Mesothelial cell of epicardium (in vitro differentiated cells): ENCODE measurements around the gene NR6A1. TPM values are rescaled to one million over a fixed set of nuclear protein-coding genes. Genes with fewer than 3 reads are reported as not detected.
A peak's percentile ranks its signal among the peaks of the same experiment; 100 is the strongest.

ENCODE experiments used
- DNase-seq, 2 experiments: peaks; one replicate each; pipeline ENCODE4 v3.0.0; 2021; ENCODE audit warnings: low spot score in 2 of 2; ENCODE audit not compliant: unreplicated experiment in 2 of 2
- H3K27ac Mint-ChIP-seq: 2 replicates; pipeline ENCODE4 v1.8.0; 2021; ENCODE audit warnings: mixed read lengths
- H3K27me3 Mint-ChIP-seq: 2 replicates; pipeline ENCODE4 v1.8.0; 2021; ENCODE audit warnings: low read depth, mixed read lengths
- H3K36me3 Mint-ChIP-seq: 2 replicates; pipeline ENCODE4 v1.8.0; 2021; ENCODE audit warnings: mixed read lengths
- H3K4me1 Mint-ChIP-seq: 2 replicates; pipeline ENCODE4 v1.8.0; 2021; ENCODE audit warnings: mixed read lengths
- H3K4me3 Mint-ChIP-seq: 2 replicates; pipeline ENCODE4 v1.8.0; 2021; ENCODE audit warnings: mild to moderate bottlenecking, moderate library complexity, mixed read lengths
- H3K9me3 Mint-ChIP-seq: 2 replicates; pipeline ENCODE4 v1.8.0; 2021; ENCODE audit warnings: mixed read lengths
- total RNA-seq: library from RNA; stranded (reverse); gene quantifications from 3 replicates; pipeline ENCODE4 v1.2.1, GENCODE V29; 2021
- TF ChIP-seq, protein P1 (sequence below): fragments of 200-600 bp; sonication (generic); IDR thresholded peaks from one replicate; pipeline ENCODE4 v1.5.0; 2021; ENCODE audit warnings: antibody characterized with exemption; ENCODE audit not compliant: unreplicated experiment

The NR6A1 gene
- total RNA-seq, 1 donor from 2014 or later: 5.9 TPM

DNA sequence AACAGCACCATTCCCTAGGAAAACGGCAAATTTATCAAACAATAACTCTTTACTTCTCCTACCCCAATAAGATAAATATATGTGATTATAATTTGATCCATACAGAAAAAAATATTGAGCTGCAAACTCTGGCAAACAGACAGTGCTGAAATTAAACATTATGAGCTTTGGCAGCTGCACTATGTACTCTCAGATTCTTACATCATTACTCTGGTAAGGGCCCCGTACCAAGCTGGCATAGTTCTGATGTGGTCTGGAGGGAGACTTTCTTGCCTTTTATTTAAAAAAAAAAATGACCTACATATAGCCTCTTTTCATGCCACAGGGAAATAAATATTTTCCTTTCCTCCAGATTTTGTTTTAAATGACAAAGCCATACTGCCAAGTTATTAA lies 95.0 kb downstream of the NR6A1 start:
- no peak for DNase-seq
- Mint-ChIP-seq H3K4me3 (no peak overlapping the region), H3K9me3 (no peaks in the 10 kb centered on the region), H3K4me1 (peaks cover 15% of the 10 kb centered on the region), H3K36me3 (peaks cover 11% of the 10 kb centered on the region), H3K27me3 (no peaks in the 10 kb centered on the region), H3K27ac (peak overlapping the region; percentile 19)
- TF ChIP-seq, protein P1, sequence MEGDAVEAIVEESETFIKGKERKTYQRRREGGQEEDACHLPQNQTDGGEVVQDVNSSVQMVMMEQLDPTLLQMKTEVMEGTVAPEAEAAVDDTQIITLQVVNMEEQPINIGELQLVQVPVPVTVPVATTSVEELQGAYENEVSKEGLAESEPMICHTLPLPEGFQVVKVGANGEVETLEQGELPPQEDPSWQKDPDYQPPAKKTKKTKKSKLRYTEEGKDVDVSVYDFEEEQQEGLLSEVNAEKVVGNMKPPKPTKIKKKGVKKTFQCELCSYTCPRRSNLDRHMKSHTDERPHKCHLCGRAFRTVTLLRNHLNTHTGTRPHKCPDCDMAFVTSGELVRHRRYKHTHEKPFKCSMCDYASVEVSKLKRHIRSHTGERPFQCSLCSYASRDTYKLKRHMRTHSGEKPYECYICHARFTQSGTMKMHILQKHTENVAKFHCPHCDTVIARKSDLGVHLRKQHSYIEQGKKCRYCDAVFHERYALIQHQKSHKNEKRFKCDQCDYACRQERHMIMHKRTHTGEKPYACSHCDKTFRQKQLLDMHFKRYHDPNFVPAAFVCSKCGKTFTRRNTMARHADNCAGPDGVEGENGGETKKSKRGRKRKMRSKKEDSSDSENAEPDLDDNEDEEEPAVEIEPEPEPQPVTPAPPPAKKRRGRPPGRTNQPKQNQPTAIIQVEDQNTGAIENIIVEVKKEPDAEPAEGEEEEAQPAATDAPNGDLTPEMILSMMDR: no peak

GRCh38 chr9:124675261-124676158 lies 95.6 kb downstream of the NR6A1 start:
- Mint-ChIP-seq H3K27me3 (no peaks in the 10 kb centered on the region), H3K4me3 (no peak overlapping the region), H3K9me3 (no peaks in the 10 kb centered on the region), H3K4me1 (peaks cover 17% of the 10 kb centered on the region), H3K36me3 (peaks cover 7% of the 10 kb centered on the region), H3K27ac (peak overlapping the region; percentile 19)
- DNase-seq: no peak
- TF ChIP-seq, protein P1: no peak

DNA sequence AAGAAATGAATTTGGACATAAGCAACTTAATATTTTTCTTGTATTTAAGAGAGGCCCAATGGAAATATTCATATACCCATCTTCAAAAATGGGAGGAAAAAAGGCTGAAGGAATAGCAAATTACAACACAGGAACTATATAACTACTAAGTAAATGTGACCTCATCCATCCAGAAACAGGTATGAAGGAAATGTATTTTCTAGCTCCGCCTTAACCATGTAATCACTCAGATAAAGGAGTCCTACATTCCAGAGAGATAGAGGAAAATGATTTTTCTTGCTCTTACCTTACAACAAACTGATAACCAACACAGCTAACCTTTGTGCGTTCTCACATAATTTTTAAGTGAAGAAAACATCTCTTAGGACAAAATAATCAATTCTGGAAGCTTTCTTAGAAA lies 96.5 kb downstream of the NR6A1 start:
- Mint-ChIP-seq H3K4me1 (peaks cover 19% of the 10 kb centered on the region), H3K9me3 (no peaks in the 10 kb centered on the region), H3K36me3 (peaks cover 7% of the 10 kb centered on the region), H3K27me3 (no peaks in the 10 kb centered on the region), H3K4me3 (no peak overlapping the region), H3K27ac (peak overlapping the region; percentile 47)
- TF ChIP-seq, protein P1: no peak
- DNase-seq: no peak

- Mint-ChIP-seq H3K4me1 (peaks cover 21% of the 10 kb centered on the region), H3K4me3 (no peak overlapping the region), H3K36me3 (peaks cover 9% of the 10 kb centered on the region), H3K27ac (peak overlapping the region; percentile 14), H3K9me3 (no peaks in the 10 kb centered on the region), H3K27me3 (no peaks in the 10 kb centered on the region)
- no peak for DNase-seq
- TF ChIP-seq, protein P1: no peak
Observed at GRCh38 chr9:124673063-124673462, 98.0 kb downstream of the NR6A1 start.

GRCh38 chr9:124671861-124672260 lies 99.2 kb downstream of the NR6A1 start:
- Mint-ChIP-seq H3K4me1 (peaks cover 18% of the 10 kb centered on the region), H3K36me3 (peaks cover 9% of the 10 kb centered on the region), H3K9me3 (no peaks in the 10 kb centered on the region), H3K4me3 (no peak overlapping the region), H3K27ac (no peak overlapping the region), H3K27me3 (no peaks in the 10 kb centered on the region)
- no peak for DNase-seq
- TF ChIP-seq, protein P1: no peak
